MM.1S (cell line): ENCODE data around the gene TMEFF1.

Experiments
- EZH2 ChIP-seq: fragments of 300-600 bp; sonication (generic); optimal IDR thresholded peaks from 2 replicates; pipeline ENCODE3; 2017; ENCODE audit warnings: low read depth, mild to moderate bottlenecking, antibody characterized with exemption, low read length, mixed read lengths
- EZH2phosphoT487 ChIP-seq: fragments of 300-600 bp; sonication (generic); IDR thresholded peaks from 2 replicates; pipeline ENCODE4 v1.6.1; 2018; ENCODE audit warnings: antibody characterized with exemption, low read length
- TF ChIP-seq, protein P1 (sequence below): fragments of 300-600 bp; sonication (generic); IDR thresholded peaks from 2 replicates; pipeline ENCODE4 v1.5.1; 2016; ENCODE audit warnings: antibody characterized with exemption, low read length, mixed read lengths

DNA sequence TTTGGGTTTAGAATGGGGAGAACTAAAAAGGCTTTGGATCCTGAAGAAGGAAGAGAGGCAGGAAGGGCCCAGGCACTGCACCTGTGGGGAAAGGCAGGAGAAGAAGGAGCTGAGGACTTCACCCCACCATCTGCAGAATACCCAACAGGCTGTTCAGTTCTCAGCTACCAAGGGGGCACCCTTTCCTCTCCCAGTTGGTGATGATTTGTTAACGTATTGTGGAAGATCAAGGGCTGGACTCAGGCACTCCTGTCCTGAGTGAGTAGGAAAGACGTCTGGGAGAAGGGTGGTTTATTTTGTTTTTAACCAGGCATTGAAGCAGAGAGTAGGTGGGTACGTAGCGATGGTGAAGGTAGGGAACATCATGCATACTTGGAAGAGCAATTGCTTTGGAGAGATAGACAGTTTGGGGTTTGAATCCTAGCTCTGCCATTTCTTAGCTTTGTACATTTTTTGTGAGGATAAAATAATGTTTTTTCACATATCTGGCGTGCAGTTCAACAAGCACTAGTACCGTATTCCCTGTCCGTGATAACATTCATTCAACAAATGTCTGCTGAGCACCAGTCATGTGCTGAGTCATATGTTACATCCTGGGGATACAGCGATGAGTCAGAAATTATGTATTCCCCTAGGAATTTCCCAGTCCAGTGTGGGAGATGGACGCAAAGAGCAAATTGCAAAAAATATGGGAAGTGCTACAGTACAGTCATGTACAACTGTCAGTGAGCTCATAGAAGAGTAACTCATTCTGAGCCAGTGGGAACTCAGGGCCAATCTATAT lies 43.9 kb upstream of the TMEFF1 start:
- TF ChIP-seq, protein P1, sequence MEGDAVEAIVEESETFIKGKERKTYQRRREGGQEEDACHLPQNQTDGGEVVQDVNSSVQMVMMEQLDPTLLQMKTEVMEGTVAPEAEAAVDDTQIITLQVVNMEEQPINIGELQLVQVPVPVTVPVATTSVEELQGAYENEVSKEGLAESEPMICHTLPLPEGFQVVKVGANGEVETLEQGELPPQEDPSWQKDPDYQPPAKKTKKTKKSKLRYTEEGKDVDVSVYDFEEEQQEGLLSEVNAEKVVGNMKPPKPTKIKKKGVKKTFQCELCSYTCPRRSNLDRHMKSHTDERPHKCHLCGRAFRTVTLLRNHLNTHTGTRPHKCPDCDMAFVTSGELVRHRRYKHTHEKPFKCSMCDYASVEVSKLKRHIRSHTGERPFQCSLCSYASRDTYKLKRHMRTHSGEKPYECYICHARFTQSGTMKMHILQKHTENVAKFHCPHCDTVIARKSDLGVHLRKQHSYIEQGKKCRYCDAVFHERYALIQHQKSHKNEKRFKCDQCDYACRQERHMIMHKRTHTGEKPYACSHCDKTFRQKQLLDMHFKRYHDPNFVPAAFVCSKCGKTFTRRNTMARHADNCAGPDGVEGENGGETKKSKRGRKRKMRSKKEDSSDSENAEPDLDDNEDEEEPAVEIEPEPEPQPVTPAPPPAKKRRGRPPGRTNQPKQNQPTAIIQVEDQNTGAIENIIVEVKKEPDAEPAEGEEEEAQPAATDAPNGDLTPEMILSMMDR = no peak
- TF ChIP-seq EZH2 = no peak
- TF ChIP-seq EZH2phosphoT487 = no peak
